Measurements from ENCODE around the gene FGF14.

The FGF14 gene

GRCh38 chr13:102392481-102393209 is 9.2 kb downstream of the FGF14 start:
- peaks cover 0 to 20% (median 8%) of the 10 kb centered on the region in 5 experiments for H3K27me3 ChIP-seq (replicated peaks in 2 of 5; ENCODE audit: control insufficient read depth in 4 of 5, insufficient read depth in 5 of 5, low read length in 4 of 5)
- ChIA-PET CTCF (no interaction called here), POLR2A (no interaction called here)
- H3K27ac ChIP-seq (ENCODE audit: insufficient read depth in 1 of 2, low read depth in 1 of 2, low read length in 2 of 2, poor library complexity in 1 of 2, severe bottlenecking in 2 of 2): no peak overlapping the region
- H3K9me3 ChIP-seq (ENCODE audit: control extremely low read depth in 1 of 5, control insufficient read depth in 4 of 5, insufficient read depth in 2 of 5, low read depth in 1 of 5, low read length in 4 of 5): no peaks in the 10 kb centered on the region
- DNase-seq: peak in 1 of 3 donors; percentile 14
- no peak overlapping the region for H3K4me3 ChIP-seq (ENCODE audit: control insufficient read depth in 1 of 7, extremely low read depth in 1 of 7, insufficient read depth in 4 of 7, low read depth in 2 of 7, low read length in 6 of 7)
- H3K36me3 ChIP-seq (ENCODE audit: control insufficient read depth in 4 of 4, insufficient read depth in 4 of 4, low read length in 3 of 4): no peaks in the 10 kb centered on the region
- WGBS (ENCODE audit: insufficient coverage): 89% methylated on average over 3 of the region's 7 CpGs
- H3K4me1 ChIP-seq (ENCODE audit: control extremely low read depth in 1 of 4, control insufficient read depth in 4 of 4, insufficient read depth in 4 of 4, low read length in 3 of 4): peaks cover 2 to 15% (median 13%) of the 10 kb centered on the region in 4 experiments

- H3K4me3 ChIP-seq (ENCODE audit: control insufficient read depth in 1 of 7, extremely low read depth in 1 of 7, insufficient read depth in 4 of 7, low read depth in 2 of 7, low read length in 6 of 7): no peak overlapping the region
- WGBS (ENCODE audit: insufficient coverage): 100% methylated on average over 2 of the region's 5 CpGs
- H3K27me3 ChIP-seq (replicated peaks in 2 of 5; ENCODE audit: control insufficient read depth in 4 of 5, insufficient read depth in 5 of 5, low read length in 4 of 5): peaks cover 0 to 1% (median 0%) of the 10 kb centered on the region in 5 experiments
- no peaks in the 10 kb centered on the region for H3K4me1 ChIP-seq (ENCODE audit: control extremely low read depth in 1 of 4, control insufficient read depth in 4 of 4, insufficient read depth in 4 of 4, low read length in 3 of 4)
- no peak overlapping the region for H3K27ac ChIP-seq (ENCODE audit: insufficient read depth in 1 of 2, low read depth in 1 of 2, low read length in 2 of 2, poor library complexity in 1 of 2, severe bottlenecking in 2 of 2)
- no peak for DNase-seq
- ChIA-PET CTCF (no interaction called here), POLR2A (no interaction called here)
- H3K9me3 ChIP-seq (ENCODE audit: control extremely low read depth in 1 of 5, control insufficient read depth in 4 of 5, insufficient read depth in 2 of 5, low read depth in 1 of 5, low read length in 4 of 5): no peaks in the 10 kb centered on the region
- no peaks in the 10 kb centered on the region for H3K36me3 ChIP-seq (ENCODE audit: control insufficient read depth in 4 of 4, insufficient read depth in 4 of 4, low read length in 3 of 4)
Observed at GRCh38 chr13:102386461-102386860, 15.4 kb downstream of the FGF14 start.

GRCh38 chr13:102380012-102380411 is 21.8 kb downstream of the FGF14 start:
- no peak for DNase-seq
- 100% methylated on average over 1 of the region's 1 CpG for WGBS (ENCODE audit: insufficient coverage)
- Histone ChIP-seq H3K4me1 (ENCODE audit: control extremely low read depth in 1 of 4, control insufficient read depth in 4 of 4, insufficient read depth in 4 of 4, low read length in 3 of 4) (no peaks in the 10 kb centered on the region), H3K27ac (ENCODE audit: insufficient read depth in 1 of 2, low read depth in 1 of 2, low read length in 2 of 2, poor library complexity in 1 of 2, severe bottlenecking in 2 of 2) (no peak overlapping the region), H3K4me3 (ENCODE audit: control insufficient read depth in 1 of 7, extremely low read depth in 1 of 7, insufficient read depth in 4 of 7, low read depth in 2 of 7, low read length in 6 of 7) (no peak overlapping the region), H3K9me3 (ENCODE audit: control extremely low read depth in 1 of 5, control insufficient read depth in 4 of 5, insufficient read depth in 2 of 5, low read depth in 1 of 5, low read length in 4 of 5) (no peaks in the 10 kb centered on the region), H3K27me3 (replicated peaks in 2 of 5; ENCODE audit: control insufficient read depth in 4 of 5, insufficient read depth in 5 of 5, low read length in 4 of 5) (no peaks in the 10 kb centered on the region), H3K36me3 (ENCODE audit: control insufficient read depth in 4 of 4, insufficient read depth in 4 of 4, low read length in 3 of 4) (no peaks in the 10 kb centered on the region)
- POLR2A ChIA-PET: no interaction called here
- CTCF ChIA-PET: no interaction called here

- no CpG with 5 or more reads among the region's 1 CpG for WGBS (ENCODE audit: insufficient coverage)
- Histone ChIP-seq H3K9me3 (ENCODE audit: control extremely low read depth in 1 of 5, control insufficient read depth in 4 of 5, insufficient read depth in 2 of 5, low read depth in 1 of 5, low read length in 4 of 5) (no peaks in the 10 kb centered on the region), H3K36me3 (ENCODE audit: control insufficient read depth in 4 of 4, insufficient read depth in 4 of 4, low read length in 3 of 4) (no peaks in the 10 kb centered on the region), H3K4me1 (ENCODE audit: control extremely low read depth in 1 of 4, control insufficient read depth in 4 of 4, insufficient read depth in 4 of 4, low read length in 3 of 4) (no peaks in the 10 kb centered on the region), H3K4me3 (ENCODE audit: control insufficient read depth in 1 of 7, extremely low read depth in 1 of 7, insufficient read depth in 4 of 7, low read depth in 2 of 7, low read length in 6 of 7) (no peak overlapping the region), H3K27me3 (replicated peaks in 2 of 5; ENCODE audit: control insufficient read depth in 4 of 5, insufficient read depth in 5 of 5, low read length in 4 of 5) (no peaks in the 10 kb centered on the region), H3K27ac (ENCODE audit: insufficient read depth in 1 of 2, low read depth in 1 of 2, low read length in 2 of 2, poor library complexity in 1 of 2, severe bottlenecking in 2 of 2) (no peak overlapping the region)
- no peak for DNase-seq
- CTCF ChIA-PET: interaction anchor here (0.6 kb wide), 1 partner anchor 727 kb away, joined by 3 read pairs; no protein-coding TSS in a partner anchor
- POLR2A ChIA-PET: no interaction called here
Observed at GRCh38 chr13:102376318-102376717, 25.5 kb downstream of the FGF14 start.

GRCh38 chr13:102374726-102375125 is 27.1 kb downstream of the FGF14 start:
- WGBS (ENCODE audit: insufficient coverage): no CpG with 5 or more reads among the region's 1 CpG

GRCh38 chr13:102374233-102374632 is 27.6 kb downstream of the FGF14 start:
- Histone ChIP-seq H3K27ac (ENCODE audit: insufficient read depth in 1 of 2, low read depth in 1 of 2, low read length in 2 of 2, poor library complexity in 1 of 2, severe bottlenecking in 2 of 2) (no peak overlapping the region), H3K36me3 (ENCODE audit: control insufficient read depth in 4 of 4, insufficient read depth in 4 of 4, low read length in 3 of 4) (no peaks in the 10 kb centered on the region), H3K9me3 (ENCODE audit: control extremely low read depth in 1 of 5, control insufficient read depth in 4 of 5, insufficient read depth in 2 of 5, low read depth in 1 of 5, low read length in 4 of 5) (no peaks in the 10 kb centered on the region), H3K4me3 (ENCODE audit: control insufficient read depth in 1 of 7, extremely low read depth in 1 of 7, insufficient read depth in 4 of 7, low read depth in 2 of 7, low read length in 6 of 7) (no peak overlapping the region), H3K27me3 (replicated peaks in 2 of 5; ENCODE audit: control insufficient read depth in 4 of 5, insufficient read depth in 5 of 5, low read length in 4 of 5) (no peaks in the 10 kb centered on the region), H3K4me1 (ENCODE audit: control extremely low read depth in 1 of 4, control insufficient read depth in 4 of 4, insufficient read depth in 4 of 4, low read length in 3 of 4) (no peaks in the 10 kb centered on the region)
- DNase-seq: no peak
- CTCF ChIA-PET: no interaction called here
- POLR2A ChIA-PET: no interaction called here

More at GRCh38 chr13:102374726-102375125, 27.1 kb downstream of the FGF14 start:
- no peak overlapping the region for H3K27ac ChIP-seq (ENCODE audit: insufficient read depth in 1 of 2, low read depth in 1 of 2, low read length in 2 of 2, poor library complexity in 1 of 2, severe bottlenecking in 2 of 2)
- H3K4me1 ChIP-seq (ENCODE audit: control extremely low read depth in 1 of 4, control insufficient read depth in 4 of 4, insufficient read depth in 4 of 4, low read length in 3 of 4): no peaks in the 10 kb centered on the region
- ChIA-PET POLR2A (no interaction called here), CTCF (no interaction called here)
- H3K9me3 ChIP-seq (ENCODE audit: control extremely low read depth in 1 of 5, control insufficient read depth in 4 of 5, insufficient read depth in 2 of 5, low read depth in 1 of 5, low read length in 4 of 5): no peaks in the 10 kb centered on the region
- H3K27me3 ChIP-seq (replicated peaks in 2 of 5; ENCODE audit: control insufficient read depth in 4 of 5, insufficient read depth in 5 of 5, low read length in 4 of 5): no peaks in the 10 kb centered on the region
- H3K4me3 ChIP-seq (ENCODE audit: control insufficient read depth in 1 of 7, extremely low read depth in 1 of 7, insufficient read depth in 4 of 7, low read depth in 2 of 7, low read length in 6 of 7): no peak overlapping the region
- H3K36me3 ChIP-seq (ENCODE audit: control insufficient read depth in 4 of 4, insufficient read depth in 4 of 4, low read length in 3 of 4): no peaks in the 10 kb centered on the region
- DNase-seq: no peak

GRCh38 chr13:102373221-102373620 is 28.6 kb downstream of the FGF14 start:
- no peaks in the 10 kb centered on the region for H3K4me1 ChIP-seq (ENCODE audit: control extremely low read depth in 1 of 4, control insufficient read depth in 4 of 4, insufficient read depth in 4 of 4, low read length in 3 of 4)
- CTCF ChIA-PET: no interaction called here
- H3K27me3 ChIP-seq (replicated peaks in 2 of 5; ENCODE audit: control insufficient read depth in 4 of 5, insufficient read depth in 5 of 5, low read length in 4 of 5): no peaks in the 10 kb centered on the region
- H3K27ac ChIP-seq (ENCODE audit: insufficient read depth in 1 of 2, low read depth in 1 of 2, low read length in 2 of 2, poor library complexity in 1 of 2, severe bottlenecking in 2 of 2): no peak overlapping the region
- no peaks in the 10 kb centered on the region for H3K36me3 ChIP-seq (ENCODE audit: control insufficient read depth in 4 of 4, insufficient read depth in 4 of 4, low read length in 3 of 4)
- no peaks in the 10 kb centered on the region for H3K9me3 ChIP-seq (ENCODE audit: control extremely low read depth in 1 of 5, control insufficient read depth in 4 of 5, insufficient read depth in 2 of 5, low read depth in 1 of 5, low read length in 4 of 5)
- DNase-seq: no peak
- H3K4me3 ChIP-seq (ENCODE audit: control insufficient read depth in 1 of 7, extremely low read depth in 1 of 7, insufficient read depth in 4 of 7, low read depth in 2 of 7, low read length in 6 of 7): no peak overlapping the region
- POLR2A ChIA-PET: no interaction called here
